ENCODE data around the gene CAPZA1. TPM values are rescaled to one million over a fixed set of nuclear protein-coding genes. Genes with fewer than 3 reads are reported as not detected.

Gene CAPZA1
- polyA plus RNA-seq, 1 donor from 2014 or later: 82.2 TPM

DNA sequence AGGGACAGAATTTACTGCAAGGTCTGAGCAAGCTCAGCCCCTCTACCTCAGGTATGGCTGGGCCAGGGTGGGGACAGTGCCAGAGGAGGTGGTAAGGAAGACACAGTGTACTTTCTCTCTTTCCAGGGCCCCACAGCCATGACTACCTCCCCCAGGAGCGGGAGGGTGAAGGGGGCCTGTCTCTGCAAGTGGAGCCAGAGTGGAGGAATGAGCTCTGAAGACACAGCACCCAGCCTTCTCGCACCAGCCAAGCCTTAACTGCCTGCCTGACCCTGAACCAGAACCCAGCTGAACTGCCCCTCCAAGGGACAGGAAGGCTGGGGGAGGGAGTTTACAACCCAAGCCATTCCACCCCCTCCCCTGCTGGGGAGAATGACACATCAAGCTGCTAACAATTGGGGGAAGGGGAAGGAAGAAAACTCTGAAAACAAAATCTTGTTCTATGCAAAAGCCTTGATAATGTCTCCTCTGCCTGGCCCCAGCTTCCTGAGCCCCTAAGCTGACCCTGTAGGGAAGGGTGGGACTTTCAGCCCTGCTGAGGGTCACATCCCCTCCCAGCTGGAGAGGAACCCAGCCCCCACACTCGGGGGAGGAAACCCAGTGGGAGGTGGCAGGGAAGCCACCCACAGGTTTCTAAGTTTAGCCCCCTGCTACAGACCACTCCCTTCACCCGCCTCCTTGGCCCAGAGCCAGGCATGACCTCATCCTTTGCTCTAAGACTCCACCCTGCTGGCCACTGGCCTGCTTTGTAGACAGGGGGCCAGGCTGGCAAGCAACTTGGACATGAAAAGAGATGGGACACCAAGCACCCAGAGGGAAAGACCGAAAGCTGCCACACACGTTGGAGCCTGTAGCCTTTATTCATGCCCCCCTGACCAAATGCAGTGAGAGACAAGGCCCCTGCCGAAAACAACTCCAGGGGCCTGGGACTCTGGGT lies 80.9 kb downstream of the CAPZA1 start:
- no peak overlapping the region for H3K9ac ChIP-seq (ENCODE audit: low read length)
- H3K27ac ChIP-seq (ENCODE audit: low read length): no peak overlapping the region

DNA sequence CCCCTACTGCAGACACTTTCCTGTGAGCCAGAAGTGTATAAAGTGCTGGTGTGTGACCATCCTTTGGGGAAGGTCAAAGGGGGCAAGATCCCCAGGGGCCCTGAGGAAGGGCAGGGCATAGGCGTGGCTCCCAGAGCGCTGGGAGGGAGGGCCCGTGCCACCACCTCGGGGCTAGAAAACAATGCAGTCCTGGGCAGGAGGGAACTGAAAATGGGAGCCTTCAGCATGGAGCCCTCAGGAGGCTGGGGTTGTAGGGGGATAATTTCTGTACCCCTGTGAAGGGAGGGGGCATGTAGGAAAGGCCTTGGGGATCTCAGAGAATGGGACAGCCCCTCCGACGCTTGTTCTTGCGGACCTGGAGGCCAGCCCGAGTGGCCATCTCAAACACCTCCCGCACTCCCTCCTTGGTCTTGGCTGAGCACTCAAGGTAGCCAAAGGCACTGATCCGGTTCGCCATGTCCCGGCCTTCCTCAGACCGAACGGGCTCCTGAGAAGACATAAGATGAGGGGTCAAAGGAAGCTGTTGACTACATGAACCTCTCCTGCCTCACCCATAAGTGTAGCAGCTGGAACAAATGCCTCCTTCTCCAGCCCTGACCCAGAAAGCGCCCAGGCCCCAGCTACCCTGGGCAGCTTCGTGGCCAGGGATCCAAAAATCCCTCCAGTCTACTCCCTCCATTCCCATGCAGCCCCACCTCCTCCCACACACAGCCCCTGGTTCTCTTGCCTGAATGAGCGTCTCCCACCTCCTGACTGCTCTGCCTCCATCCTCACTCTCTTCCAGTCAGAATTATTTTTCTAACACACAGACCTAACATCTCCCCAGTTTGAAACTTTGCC lies 81.8 kb downstream of the CAPZA1 start:
- Histone ChIP-seq H4K20me1 (ENCODE audit: insufficient read depth) (no peaks in the 10 kb centered on the region), H3K9me2 (ENCODE audit: insufficient read depth, low read length) (no peaks in the 10 kb centered on the region), H3K9ac (ENCODE audit: low read length) (no peak overlapping the region), H2AFZ (ENCODE audit: low read depth, low read length) (no peak overlapping the region), H3F3A (ENCODE audit: insufficient read depth, low read length, poor library complexity, severe bottlenecking) (no peaks in the 10 kb centered on the region), H3K79me2 (replicated peaks; ENCODE audit: insufficient read depth, low read length) (no peaks in the 10 kb centered on the region), H3K36me3 (ENCODE audit: insufficient read depth, low read length) (no peaks in the 10 kb centered on the region), H3K27ac (ENCODE audit: low read length) (no peak overlapping the region), H3K4me2 (ENCODE audit: low read length) (no peak overlapping the region), H3K27me3 (ENCODE audit: insufficient read depth, low read depth, low read length) (peaks cover under 1% of the 10 kb centered on the region), H3K9me3 (ENCODE audit: low read length) (no peaks in the 10 kb centered on the region), H3K4me3 (ENCODE audit: low read length) (no peak overlapping the region)
- TF ChIP-seq EP300 (conservative IDR thresholded peaks at IDR 0.05; ENCODE audit: poor library complexity, severe bottlenecking) (no peak), SMC3 (conservative IDR thresholded peaks at IDR 0.05; ENCODE audit: poor library complexity) (no peak), EZH2 (IDR thresholded peaks at IDR 0.05; ENCODE audit: borderline replicate concordance, insufficient read depth, low read length, poor library complexity, severe bottlenecking) (no peak), RAD21 (conservative IDR thresholded peaks at IDR 0.05) (no peak), MXI1 (conservative IDR thresholded peaks at IDR 0.05; ENCODE audit: poor library complexity, severe bottlenecking) (no peak)
- TF ChIP-seq, protein P1, sequence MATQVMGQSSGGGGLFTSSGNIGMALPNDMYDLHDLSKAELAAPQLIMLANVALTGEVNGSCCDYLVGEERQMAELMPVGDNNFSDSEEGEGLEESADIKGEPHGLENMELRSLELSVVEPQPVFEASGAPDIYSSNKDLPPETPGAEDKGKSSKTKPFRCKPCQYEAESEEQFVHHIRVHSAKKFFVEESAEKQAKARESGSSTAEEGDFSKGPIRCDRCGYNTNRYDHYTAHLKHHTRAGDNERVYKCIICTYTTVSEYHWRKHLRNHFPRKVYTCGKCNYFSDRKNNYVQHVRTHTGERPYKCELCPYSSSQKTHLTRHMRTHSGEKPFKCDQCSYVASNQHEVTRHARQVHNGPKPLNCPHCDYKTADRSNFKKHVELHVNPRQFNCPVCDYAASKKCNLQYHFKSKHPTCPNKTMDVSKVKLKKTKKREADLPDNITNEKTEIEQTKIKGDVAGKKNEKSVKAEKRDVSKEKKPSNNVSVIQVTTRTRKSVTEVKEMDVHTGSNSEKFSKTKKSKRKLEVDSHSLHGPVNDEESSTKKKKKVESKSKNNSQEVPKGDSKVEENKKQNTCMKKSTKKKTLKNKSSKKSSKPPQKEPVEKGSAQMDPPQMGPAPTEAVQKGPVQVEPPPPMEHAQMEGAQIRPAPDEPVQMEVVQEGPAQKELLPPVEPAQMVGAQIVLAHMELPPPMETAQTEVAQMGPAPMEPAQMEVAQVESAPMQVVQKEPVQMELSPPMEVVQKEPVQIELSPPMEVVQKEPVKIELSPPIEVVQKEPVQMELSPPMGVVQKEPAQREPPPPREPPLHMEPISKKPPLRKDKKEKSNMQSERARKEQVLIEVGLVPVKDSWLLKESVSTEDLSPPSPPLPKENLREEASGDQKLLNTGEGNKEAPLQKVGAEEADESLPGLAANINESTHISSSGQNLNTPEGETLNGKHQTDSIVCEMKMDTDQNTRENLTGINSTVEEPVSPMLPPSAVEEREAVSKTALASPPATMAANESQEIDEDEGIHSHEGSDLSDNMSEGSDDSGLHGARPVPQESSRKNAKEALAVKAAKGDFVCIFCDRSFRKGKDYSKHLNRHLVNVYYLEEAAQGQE (IDR thresholded peaks at IDR 0.05; ENCODE audit: borderline replicate concordance): no peak

More for the DNA sequence above, 80.9 kb downstream of the CAPZA1 start:
- H3K9me2 ChIP-seq (ENCODE audit: insufficient read depth, low read length): no peaks in the 10 kb centered on the region
- no peak overlapping the region for H3K4me2 ChIP-seq (ENCODE audit: low read length)
- H2AFZ ChIP-seq (ENCODE audit: low read depth, low read length): no peak overlapping the region
- H3K4me3 ChIP-seq (ENCODE audit: low read length): no peak overlapping the region
- no peaks in the 10 kb centered on the region for H3K36me3 ChIP-seq (ENCODE audit: insufficient read depth, low read length)
- no peaks in the 10 kb centered on the region for H4K20me1 ChIP-seq (ENCODE audit: insufficient read depth)
- no peak for TF ChIP-seq EZH2 (IDR thresholded peaks at IDR 0.05; ENCODE audit: borderline replicate concordance, insufficient read depth, low read length, poor library complexity, severe bottlenecking)
- TF ChIP-seq EP300 (conservative IDR thresholded peaks at IDR 0.05; ENCODE audit: poor library complexity, severe bottlenecking): no peak
- TF ChIP-seq SMC3 (conservative IDR thresholded peaks at IDR 0.05; ENCODE audit: poor library complexity): no peak
- TF ChIP-seq POLR2AphosphoS5 (IDR thresholded peaks at IDR 0.05): no peak
- TF ChIP-seq, protein P2, sequence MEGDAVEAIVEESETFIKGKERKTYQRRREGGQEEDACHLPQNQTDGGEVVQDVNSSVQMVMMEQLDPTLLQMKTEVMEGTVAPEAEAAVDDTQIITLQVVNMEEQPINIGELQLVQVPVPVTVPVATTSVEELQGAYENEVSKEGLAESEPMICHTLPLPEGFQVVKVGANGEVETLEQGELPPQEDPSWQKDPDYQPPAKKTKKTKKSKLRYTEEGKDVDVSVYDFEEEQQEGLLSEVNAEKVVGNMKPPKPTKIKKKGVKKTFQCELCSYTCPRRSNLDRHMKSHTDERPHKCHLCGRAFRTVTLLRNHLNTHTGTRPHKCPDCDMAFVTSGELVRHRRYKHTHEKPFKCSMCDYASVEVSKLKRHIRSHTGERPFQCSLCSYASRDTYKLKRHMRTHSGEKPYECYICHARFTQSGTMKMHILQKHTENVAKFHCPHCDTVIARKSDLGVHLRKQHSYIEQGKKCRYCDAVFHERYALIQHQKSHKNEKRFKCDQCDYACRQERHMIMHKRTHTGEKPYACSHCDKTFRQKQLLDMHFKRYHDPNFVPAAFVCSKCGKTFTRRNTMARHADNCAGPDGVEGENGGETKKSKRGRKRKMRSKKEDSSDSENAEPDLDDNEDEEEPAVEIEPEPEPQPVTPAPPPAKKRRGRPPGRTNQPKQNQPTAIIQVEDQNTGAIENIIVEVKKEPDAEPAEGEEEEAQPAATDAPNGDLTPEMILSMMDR (IDR thresholded peaks at IDR 0.05; ENCODE audit: poor library complexity, severe bottlenecking): no peak
- TF ChIP-seq RAD21 (conservative IDR thresholded peaks at IDR 0.05): no peak
- TF ChIP-seq, protein P1 (IDR thresholded peaks at IDR 0.05; ENCODE audit: borderline replicate concordance): no peak
- TF ChIP-seq MXI1 (conservative IDR thresholded peaks at IDR 0.05; ENCODE audit: poor library complexity, severe bottlenecking): no peak
- no peak for TF ChIP-seq TAF1 (IDR thresholded peaks at IDR 0.05; ENCODE audit: low read depth)
- H3F3A ChIP-seq (ENCODE audit: insufficient read depth, low read length, poor library complexity, severe bottlenecking): no peaks in the 10 kb centered on the region
- H3K9me3 ChIP-seq (ENCODE audit: low read length): no peaks in the 10 kb centered on the region
- H3K27me3 ChIP-seq (ENCODE audit: insufficient read depth, low read depth, low read length): no peaks in the 10 kb centered on the region
- no peaks in the 10 kb centered on the region for H3K79me2 ChIP-seq (replicated peaks; ENCODE audit: insufficient read depth, low read length)

Data from neural cell (in vitro differentiated cells).